A549 (cell line): ENCODE measurements around the gene RNF130.

Experiments
- CTCF ChIP-seq: fragments of >200 bp; sonication (Bioruptor Twin); formaldehyde crosslinking; IDR thresholded peaks from 3 replicates; pipeline ENCODE4 v1.5.1; 2016
- MAZ ChIP-seq: fragments of 150-350 bp; IDR thresholded peaks from 2 replicates; pipeline ENCODE4 v1.6.1; 2014; ENCODE audit warnings: antibody characterized with exemption, low read depth, low read length, borderline replicate concordance
- ZSCAN20 ChIP-seq: fragments of 250-450 bp; sonication (Bioruptor Pico); IDR thresholded peaks from 2 replicates; pipeline ENCODE4 v1.8.0; 2022; ENCODE audit warnings: mild to moderate bottlenecking, moderate library complexity

- TF ChIP-seq MAZ = no peak
- TF ChIP-seq CTCF = peak; percentile 47
- no peak for TF ChIP-seq ZSCAN20
Measured at GRCh38 chr5:180117000-180117725, 45.6 kb upstream of the RNF130 start.
